IPS-18c (cell line): ENCODE data around the gene SHISA7.

ENCODE experiments used
- H3K4me3 ChIP-seq: 2 replicates; pipeline ENCODE4 v1.7.0; 2013; ENCODE audit warnings: low read depth, mild to moderate bottlenecking, low read length, moderate library complexity; ENCODE audit not compliant: insufficient read depth
- H3K9me3 ChIP-seq: one replicate; pipeline ENCODE4 v1.6.1; 2013; ENCODE audit warnings: mild to moderate bottlenecking, low read length, moderate library complexity; ENCODE audit not compliant: control insufficient read depth, insufficient read depth

The SHISA7 gene

DNA sequence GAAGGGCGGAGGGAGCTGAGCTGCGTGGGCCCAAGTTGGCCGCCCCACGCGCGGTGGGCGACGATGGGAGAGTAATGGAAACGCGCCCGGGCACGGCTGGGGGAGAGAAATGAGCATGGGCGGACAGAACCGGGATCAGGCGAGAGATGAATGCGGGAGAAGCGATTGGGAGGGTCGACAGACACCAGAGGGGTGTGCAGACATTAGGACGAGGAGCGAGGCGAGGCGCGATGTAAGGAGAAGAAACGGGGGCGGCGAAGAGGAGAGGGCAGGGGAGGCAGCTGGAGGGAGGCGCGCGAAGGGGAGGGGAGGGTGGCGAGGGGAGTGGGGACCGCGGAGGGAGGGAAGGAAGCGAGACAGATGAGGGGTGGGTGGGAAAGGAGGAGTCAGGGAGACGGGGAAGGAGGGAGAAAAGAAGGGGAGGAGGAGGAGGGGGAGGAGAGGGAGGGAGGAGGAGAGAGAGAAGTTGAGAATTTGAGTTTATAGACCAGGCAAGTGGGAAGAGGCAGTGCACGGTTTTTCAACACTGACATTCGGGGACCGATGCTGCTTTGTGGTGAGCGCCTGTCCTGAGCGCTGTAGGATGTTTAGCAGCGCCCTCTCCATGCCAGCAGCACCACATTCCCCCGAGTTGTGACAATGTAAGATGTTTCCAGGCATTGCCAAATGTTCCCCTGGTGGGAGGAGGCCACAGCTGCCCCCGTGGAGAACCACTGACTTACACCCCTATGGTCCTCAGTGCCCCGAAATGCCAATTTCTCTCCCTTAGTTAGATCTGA lies at the start of gene SHISA7:
TSS of gene SHISA7 (minus strand) at position 256 of the 779 bp plus-strand sequence. CDS start 437 bp downstream, outside the sequence.
- no peaks in the 10 kb centered on the region for H3K9me3 ChIP-seq
- peak within 1 kb of the TSS; percentile 36 for H3K4me3 ChIP-seq

DNA sequence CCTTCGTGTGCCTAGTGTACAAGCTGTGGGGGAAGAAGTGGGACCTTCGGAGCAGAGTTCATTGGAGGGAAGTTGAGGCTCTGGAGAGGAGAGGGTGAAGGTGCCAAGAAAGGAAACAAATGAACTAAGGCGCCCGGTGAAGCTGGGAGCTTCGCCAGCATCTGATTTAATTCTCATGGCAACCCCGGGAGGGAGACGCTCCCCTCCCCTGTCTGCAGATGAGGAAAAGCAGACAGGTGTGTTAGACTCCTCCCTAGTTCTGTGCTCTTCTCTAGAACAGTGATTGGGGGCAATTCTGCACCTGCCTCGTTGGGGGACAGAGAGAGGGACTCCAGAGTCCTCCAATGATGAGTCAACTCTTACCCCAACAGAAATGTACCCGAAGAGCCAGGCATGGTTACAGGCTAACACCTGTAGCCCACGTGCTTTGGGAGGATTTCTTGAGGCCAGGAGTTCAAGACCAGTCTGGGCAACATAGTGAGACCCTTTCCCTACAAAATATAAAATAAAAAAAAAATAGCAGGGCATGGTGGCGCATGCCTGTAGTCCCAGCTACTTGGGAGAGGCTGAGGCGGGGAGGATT lies 49.4 kb upstream of the SHISA7 start:
- Histone ChIP-seq H3K4me3 (no peak overlapping the region), H3K9me3 (no peaks in the 10 kb centered on the region)

DNA sequence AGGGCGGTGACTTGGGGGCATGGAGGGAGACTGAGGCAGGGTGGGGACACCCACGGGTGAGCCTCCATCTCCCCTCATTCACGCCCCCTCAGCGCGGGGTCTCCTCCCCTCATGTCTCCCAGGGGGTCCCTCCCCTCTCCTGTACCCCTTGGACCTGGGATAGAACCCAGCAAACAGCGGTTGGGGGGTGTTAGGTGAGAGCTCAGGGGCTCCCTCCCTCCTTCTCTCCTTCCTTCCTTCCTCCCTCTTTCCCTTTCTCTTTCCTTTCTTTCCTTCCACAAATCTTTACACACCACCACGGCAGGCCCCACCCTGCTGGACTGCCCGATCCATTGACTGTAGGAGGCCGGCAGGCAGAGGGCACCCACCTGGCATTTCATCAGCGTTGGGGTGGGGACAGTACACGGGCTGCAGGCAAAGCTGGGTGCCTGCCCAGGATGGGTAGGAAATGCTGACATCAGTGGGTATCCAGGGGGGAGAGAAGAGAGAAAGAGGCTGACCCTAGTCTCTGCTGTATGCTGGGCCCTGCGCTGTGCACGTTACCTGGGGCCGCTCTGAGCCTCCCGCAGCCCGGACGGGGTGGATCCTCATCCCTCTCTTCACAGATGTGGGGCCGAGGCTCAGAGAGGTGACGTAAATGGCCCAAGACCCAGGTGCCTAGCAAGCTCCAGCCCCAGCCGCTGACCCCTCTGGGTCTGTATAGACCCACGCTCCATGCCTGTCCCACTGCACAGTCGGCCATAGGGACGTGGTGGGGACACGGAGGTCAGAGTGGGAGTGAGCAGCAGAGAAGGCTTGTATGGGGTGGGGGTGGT lies 48.7 kb upstream of the SHISA7 start:
- H3K4me3 ChIP-seq: no peak overlapping the region

DNA sequence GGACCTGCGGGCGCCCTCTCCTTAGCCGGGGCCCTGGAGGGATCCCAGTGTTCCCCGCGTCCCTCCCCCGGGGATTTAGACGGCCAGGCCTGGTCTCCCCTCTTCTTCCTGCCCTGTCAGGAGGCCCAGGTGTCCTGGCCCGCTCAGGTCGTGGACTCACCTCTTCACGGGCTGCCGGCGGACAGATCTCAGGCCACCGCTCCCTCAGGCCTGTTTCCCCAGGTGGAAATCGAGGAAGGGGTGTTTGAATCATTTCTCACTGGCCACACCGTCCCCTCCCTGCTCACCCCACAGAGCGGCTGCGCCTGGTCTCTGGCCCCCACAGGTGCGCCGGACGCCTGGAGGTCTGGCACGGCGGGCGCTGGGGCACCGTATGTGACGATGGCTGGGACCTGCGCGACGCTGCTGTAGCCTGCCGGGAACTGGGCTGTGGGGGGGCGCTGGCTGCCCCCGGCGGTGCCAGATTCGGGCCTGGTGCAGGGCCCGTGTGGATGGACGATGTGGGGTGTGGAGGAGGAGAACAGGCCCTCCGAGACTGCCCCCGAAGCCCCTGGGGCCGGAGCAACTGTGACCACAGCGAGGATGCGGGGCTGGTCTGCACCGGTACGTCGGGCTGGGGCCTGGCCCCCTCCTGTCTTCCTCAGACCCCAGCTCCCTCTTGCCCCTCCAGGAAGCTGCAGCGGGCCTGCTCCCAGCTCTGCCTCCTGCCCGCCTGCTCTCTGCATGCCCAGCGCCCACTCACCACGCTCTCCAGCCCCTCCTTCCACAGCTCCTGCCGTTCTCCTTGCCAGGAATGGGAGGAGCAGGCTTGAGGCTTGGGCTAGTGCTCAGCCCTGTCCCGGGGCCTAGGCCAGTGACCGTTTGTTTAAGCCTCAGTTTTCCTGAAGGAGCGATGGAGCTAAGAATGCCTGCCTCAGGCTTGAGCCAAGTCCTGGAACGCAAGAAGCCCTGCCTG lies 47.7 kb upstream of the SHISA7 start:
- no peak overlapping the region for H3K4me3 ChIP-seq

More for the DNA sequence above, 48.7 kb upstream of the SHISA7 start:
- H3K9me3 ChIP-seq: no peaks in the 10 kb centered on the region

DNA sequence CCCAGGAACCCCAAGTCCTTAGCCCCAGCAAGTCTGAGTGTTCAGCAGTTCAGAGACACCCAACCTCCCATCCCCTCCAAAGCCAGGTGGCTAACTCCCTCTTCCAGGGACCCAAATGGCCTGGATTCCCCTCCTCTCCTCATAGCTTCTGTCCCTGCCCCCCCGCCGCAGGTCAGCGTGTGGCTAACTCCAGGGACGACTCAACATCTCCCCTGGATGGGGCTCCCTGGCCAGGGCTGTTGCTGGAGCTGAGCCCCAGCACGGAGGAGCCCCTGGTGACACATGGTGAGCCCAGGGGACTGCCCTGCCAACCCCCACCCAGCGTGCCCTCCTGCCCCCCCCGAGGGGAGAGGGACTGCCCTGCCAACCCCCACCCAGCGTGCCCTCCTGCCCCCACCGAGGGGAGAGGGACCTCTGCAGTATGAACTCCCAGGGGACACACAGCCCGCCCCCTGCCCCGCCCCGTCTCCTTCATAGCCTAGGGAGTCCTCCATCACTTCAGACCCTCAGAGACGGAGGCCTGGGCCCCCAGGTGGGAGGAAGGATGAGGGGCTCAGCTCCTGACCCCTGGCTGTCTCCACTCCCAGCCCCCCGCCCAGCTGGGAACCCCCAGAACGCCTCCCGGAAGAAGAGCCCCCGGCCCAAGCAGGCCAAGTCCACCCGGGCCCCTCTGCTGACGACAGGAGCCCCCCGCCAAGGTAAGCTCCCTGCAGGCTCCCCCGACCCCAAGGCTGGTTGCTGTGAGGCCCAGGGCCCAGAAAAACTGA lies 46.8 kb upstream of the SHISA7 start:
- Histone ChIP-seq H3K9me3 (no peaks in the 10 kb centered on the region), H3K4me3 (no peak overlapping the region; the same call in 1 of the 2 replicates)

More for the DNA sequence above, 47.7 kb upstream of the SHISA7 start:
- no peaks in the 10 kb centered on the region for H3K9me3 ChIP-seq

DNA sequence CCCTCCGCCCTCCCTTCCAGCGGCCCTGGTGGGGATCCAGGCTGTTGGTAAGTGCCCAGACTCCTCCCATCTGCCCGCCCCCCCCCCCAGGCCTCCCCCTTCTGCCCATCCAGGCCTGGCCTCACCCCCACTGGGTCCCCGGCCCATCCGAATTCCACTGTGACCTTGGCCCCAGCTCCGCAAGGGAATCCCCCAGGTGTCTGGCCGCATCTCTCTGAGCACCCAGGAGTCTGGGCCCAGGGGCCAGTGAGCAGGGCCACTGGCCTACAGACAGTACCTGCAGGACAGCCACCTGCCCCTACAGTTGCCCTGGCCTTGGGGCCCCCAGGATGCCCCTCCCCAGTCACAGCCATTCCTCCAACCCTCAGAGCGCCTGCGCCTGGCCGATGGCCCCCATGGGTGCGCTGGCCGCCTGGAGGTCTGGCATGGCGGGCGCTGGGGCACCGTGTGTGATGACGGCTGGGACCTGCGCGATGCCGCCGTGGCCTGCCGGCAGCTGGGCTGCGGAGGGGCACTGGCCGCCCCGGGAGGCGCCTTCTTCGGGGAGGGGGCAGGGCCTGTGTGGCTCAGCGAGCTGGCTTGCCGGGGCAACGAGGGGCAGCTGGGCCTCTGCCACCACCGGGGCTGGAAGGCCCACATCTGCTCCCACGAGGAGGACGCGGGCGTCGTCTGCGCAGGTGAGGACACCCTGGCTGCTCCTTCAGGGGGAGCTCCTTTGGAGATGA lies 46.0 kb upstream of the SHISA7 start:
- Histone ChIP-seq H3K9me3 (no peaks in the 10 kb centered on the region), H3K4me3 (peak overlapping the region; percentile 24; the same call in 1 of the 2 replicates)

DNA sequence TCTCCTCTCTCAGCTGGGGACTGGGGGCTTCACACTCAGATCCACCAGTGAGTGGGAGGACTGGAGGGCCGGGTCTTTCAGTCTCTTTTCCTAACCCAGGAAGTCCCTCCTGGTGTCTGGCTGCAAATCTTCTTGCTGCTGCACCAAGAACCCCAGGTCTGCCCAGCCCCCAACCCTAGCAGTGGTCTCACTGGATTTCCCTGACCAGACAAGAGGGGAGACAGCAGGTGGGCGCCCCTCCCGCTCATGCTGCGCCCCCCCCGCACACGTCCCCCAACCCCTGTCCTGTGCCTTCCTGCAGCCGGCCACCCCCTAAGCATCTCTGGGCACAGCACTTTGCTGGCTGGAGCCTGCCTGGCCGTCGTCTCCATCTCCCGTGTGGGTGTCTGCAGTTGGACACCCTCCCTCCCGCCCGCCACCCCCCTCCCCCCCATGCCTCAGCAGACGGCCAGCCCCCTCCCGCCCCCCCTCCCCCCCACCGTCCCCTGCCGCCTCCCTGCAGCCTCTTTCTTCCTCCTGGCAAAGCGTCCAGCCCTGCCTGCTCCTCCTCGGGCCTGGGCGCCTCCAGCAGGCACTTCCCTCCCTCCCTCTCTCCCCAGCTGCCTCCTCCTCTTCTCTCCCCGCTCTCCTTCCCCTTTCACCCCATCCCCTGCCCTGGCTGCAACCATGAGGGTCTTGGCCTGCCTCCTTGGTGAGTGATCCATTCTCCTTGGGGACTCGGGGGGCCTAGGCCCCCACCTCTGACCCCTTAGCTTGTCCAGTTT lies 45.0 kb upstream of the SHISA7 start, which contains the start of gene SSC5D:
TSS of gene SSC5D (plus strand) at position 513 of the 764 bp plus-strand sequence. CDS start at position 667, 154 bp downstream.
- H3K4me3 ChIP-seq: peak within 1 kb of the TSS; percentile 41
- H3K9me3 ChIP-seq: no peaks in the 10 kb centered on the region

DNA sequence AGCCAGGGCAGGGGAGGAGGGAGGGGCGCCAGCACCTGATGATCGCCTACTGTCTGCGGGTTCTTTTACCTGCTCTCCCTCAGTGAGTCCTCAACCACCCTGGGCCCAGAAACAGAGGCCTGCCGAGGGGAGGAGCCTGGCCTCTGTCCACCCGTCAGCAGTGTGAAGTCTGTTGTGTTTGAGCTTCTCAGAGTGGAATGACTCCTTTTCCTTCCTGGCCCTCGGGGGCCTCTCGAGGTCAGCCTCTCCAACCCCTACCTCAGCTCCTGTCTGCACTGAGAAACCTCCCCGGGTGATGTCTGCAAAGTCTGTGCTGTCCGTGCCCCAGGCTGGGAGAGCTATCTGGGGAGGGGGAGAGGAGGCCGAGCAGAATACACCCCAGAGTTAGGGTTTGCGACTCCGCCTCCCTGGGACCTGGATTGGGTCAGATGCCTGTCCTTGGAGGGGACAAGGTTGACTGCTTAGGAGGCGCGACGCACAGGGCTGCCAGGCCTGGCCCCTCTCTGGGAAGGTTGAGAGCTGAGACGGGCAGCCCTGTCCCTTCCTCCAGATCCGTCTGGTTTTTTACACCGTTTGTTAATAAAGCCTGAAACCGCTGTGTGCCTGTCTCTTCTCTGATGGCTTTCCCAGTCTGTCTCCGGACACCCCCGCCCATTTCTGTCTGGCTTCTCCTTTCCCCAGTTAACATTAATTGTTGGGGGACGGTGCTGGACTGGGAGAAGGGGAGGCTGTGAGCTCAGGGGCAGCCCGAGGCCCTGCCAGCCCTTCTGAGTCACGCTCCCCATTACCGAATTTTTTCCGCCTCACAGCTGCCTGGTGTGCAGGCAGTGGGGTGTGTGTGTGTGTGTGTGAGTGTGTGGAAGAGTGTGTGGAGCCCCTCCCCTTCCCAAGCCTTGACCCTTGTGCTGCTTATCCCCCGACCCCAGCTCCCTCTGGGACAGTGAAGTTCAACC lies 44.1 kb upstream of the SHISA7 start:
- no peaks in the 10 kb centered on the region for H3K9me3 ChIP-seq
- no peak overlapping the region; the same call in 1 of the 2 replicates for H3K4me3 ChIP-seq

DNA sequence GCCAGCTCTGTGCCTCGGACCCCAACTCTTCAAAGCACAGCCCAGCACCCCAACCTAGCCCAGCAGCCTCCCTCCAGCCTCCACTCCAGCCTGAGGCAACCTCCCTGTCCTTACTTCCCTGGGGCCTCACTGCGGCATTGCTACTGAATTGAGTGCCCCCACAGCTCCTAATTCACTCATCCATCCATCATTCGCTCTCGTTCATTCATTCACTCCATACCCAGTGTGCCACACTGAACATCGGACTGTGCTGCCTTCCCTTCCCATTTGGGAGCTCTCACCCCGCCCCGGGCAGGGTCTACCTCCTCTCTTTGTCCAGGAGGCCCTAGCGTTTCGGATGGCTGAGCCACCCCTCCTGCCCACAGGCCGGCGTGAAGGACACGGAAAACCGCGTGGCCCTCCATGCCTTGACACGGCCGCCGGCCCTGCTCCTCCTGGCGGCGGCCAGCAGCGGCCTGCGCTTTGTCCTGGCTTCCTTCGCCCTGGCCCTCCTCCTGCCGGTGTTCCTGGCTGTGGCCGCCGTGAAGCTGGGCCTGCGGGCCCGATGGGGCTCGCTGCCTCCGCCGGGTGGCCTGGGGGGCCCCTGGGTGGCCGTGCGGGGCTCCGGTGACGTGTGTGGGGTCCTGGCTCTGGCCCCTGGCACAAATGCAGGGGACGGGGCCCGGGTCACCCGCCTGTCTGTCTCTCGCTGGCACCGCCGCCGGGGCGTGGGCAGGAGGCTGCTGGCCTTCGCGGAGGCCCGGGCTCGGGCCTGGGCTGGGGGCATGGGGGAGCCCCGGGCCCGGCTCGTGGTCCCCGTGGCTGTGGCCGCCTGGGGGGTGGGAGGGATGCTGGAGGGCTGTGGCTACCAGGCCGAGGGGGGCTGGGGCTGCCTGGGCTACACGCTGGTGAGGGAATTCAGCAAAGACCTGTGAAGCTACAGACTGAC lies 43.2 kb upstream of the SHISA7 start:
- Histone ChIP-seq H3K4me3 (peak overlapping the region; percentile 83; the same call in 1 of the 2 replicates), H3K9me3 (no peaks in the 10 kb centered on the region)

DNA sequence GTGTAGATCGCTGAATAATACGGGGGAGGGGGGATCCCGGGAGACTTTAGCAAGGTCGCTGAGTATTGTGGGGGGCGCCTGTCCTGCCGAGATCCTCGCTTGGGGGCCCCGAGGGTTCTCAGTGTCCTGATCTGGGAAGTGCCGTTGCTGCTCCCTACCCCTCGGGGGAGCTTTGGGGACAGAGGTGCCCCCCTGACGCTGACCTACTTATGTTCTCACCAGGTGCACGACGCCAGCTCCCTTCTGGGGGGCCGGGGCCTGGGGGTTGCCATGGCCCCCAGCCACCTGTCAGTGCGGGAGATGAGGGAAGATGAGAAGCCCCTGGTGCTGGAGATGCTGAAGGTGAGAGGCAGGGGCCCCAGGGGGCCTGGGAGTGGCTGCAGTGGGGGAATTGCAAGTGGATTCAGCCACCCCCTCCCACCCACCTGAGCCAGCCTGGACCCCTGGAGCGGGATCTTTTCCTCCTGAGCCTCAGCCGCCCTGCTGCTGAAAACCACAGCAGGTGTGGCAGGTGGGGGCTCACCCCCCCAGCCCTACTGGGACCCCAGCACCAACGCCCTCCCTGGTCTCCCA lies 42.4 kb upstream of the SHISA7 start:
- Histone ChIP-seq H3K4me3 (peak overlapping the region; percentile 83), H3K9me3 (no peaks in the 10 kb centered on the region)

DNA sequence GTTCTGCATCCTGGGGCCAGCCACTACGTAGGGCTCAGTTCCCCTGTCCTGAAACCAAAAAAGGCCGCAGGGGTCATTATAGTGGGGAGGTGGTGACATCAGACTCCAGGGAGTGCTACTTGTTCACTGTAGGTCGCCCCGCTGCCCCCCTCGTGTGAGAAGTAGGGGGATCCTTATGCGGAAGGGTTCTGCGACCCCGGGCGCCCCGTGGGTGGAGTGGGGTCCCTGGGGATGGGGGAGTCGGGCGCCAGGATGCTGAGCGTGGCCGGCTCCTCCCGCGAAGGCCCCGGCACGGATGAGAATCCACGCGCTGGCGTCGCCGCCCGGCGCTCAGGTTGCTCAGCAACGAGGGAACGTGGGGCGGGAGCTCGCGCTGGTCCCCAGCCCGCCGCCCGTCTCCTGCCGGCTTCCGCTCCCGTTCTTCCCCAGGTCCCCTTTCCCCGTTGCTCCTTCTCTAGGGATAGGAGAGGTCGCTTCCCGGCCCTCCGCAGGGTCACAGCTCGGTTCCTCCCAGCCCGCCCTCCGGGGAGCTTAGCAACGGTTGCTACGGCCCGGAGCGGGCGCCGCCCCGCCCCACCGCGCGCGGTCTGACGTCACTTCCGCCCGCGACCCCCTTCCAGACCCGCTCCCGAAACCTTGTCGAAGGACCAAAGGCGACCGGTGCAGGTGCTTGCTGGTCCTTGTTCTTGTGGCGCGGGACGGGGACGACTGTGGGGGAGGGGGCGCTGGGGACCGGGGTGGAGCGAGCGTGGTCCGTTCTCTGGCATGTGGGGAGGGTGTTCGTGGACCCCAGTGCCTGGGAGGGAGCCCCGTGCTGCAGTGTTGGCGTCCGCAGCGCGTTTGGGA lies 41.7 kb upstream of the SHISA7 start, which contains the start of gene NAT14:
TSS of gene NAT14 (plus strand) at position 596 of the 846 bp plus-strand sequence. CDS start 521 bp downstream, outside the sequence.
- H3K9me3 ChIP-seq: no peaks in the 10 kb centered on the region
- H3K4me3 ChIP-seq: peak within 1 kb of the TSS; percentile 83
